NCI-H2196 (cell line): ENCODE results near the gene MIA2.
"Not testable (repeated sequence)": the region's sequence is repeated elsewhere in the genome, so short reads cannot be mapped to it uniquely, and the experiment has no call there.

Source experiments
- DNase-seq: peaks from one replicate; lab custom pipeline; 2025; ENCODE audit not compliant: unreplicated experiment; lab: John Stamatoyannopoulos, UW

MIA2 gene

DNA sequence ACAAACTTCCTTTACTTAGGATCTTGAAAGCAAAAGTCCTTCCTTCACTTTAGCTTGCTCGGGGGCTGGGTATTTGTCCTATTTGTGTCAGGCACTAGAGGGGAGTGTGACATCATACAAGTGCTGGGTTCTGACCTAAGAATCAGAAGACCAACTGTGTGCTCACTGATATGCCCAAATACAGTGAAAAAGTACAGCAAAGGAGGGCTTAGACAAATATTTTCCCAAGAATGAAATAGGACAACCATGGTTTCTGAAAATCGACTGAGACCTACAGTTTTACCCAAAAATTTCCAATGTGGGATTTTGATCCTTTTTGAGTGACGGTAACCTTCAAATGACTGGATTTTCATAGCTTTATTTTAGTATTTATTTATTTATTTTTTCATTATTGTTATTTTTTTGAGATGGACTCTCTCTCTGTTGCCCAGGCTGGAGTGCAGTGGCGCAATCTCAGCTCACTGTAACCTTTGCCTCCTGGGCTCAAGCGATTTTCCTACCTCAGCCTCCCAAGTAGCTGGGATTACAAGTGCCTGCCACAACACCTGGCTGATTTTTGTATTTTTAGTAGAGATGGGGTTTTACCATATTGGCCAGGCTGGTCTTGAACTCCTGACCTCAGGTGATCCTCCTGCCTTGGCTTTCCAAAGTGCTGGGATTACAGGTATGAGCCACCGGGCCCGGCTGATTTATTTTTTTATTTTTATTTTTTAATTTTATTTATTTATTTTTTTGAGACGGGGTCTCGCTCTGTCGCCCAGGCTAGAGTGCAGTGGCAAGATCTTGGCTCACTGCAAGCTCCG is 1.8 kb upstream of the MIA2 start:
- DNase-seq, result not testable (repeated sequence)

DNA sequence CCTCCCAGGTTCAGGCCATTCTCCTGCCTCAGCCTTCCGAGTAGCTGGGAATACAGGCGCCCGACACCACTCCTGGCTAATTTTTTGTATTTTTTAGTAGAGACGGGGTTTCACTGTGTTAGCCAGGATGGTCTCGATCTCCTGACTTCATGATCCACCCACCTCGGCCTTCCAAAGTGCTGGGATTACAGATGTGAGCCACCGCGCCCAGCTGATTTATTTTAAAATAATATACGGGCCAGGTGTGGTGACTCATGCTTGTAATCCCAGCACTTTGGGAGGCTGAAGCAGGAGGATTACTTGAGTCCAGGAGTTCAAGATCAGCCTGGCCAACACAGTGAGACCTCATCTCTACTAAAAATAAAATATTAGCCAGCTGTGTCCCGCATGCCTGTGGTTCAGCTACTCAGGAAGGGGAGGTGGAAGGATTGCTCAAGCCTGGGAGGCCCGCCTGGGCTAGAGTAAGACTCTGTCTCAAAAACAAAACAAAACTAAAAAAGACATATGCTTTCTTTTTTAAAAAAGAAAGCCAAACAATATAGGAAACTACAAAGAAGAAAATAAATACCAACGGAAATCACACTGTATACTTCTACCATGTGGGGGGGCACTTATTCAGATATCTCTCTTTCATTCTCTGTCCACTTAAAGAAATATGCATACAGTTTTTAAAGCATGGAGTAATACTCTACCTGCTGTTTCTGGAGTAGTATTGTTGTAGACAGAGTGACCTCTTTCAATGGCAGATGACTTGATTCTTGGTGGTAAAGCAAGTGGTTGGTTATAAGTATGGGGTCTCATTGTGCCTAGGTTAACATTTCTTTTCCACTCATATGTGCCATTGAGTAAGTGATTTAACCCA is 930 bp upstream of the MIA2 start:
- DNase-seq, result no peak

DNA sequence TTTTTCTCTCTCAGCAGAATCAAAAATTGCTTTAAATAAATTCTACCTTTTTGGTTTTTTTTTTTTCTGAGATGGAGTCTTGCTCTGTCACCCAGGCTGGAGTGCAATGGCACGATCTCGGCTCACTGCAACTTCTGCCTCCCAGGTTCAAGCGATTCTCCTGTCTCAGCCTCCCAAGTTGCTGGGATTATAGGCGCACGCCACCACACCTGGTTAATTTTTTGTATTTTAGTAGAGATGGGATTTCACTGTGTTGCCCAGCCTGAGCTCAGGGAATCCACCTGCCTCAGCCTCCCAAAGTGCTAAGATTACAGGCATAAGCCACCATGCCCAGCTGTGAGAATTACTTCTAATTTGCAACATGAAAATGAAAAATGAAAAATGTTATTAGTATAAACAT is 1.3 kb downstream of the MIA2 start:
- DNase-seq, result not testable (repeated sequence)

DNA sequence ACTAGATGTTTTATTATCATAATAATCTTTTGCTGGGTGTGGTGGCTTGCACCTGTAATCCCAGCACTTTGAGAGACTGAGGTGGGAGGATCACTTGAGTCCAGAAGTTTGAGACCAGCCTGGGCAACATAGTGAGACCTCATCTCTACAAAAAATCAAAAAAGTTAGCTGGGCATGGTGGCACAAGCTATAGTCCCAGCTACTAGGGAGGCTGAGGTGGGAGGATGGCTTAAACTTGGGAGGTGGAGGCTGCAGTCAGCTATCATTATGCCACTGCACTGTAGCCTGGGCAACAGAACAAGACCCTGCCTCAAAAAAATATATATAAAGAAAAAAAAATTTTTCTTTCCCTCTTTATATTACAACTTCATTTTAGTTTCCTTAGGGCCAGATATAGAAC is 1.8 kb downstream of the MIA2 start:
- DNase-seq, result not testable (repeated sequence)

DNA sequence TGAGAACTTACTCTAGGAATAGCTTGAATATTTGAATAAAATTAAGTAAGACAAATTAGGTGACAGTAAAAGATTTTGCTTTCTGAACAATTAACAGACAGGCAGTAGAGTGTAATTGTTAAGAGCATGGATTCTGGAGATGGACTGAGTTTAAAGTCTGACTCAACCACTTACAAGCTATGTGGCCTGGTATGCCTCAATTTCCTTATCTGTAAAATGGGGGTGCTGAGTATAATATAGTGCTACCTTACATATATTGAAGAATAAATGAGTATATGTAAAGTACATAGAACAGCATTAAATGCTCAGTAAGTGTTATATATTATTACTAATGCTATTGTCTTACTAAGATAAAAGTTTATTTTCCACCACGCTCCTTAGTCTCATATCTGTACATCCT is 7.1 kb downstream of the MIA2 start:
- no peak for DNase-seq

DNA sequence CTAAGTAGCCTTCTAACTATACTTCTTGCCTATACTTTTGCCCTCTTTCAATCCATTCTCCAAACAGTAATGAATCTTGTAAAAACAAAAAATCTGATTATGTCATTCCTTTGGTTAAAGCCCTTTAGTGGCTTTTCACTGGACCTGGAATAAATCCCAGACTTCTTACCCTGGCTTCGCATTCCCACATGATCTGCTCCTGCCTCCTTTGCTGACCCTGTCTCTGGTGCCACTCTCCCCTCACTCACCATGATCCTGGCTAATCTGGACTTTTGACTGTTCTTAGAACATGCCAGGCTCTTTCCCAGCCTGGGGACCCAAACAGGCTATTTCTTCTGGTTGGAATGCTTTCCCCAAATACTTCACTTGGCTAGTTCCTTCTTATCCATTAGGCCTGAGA is 7.9 kb downstream of the MIA2 start:
- DNase-seq, result no peak

DNA sequence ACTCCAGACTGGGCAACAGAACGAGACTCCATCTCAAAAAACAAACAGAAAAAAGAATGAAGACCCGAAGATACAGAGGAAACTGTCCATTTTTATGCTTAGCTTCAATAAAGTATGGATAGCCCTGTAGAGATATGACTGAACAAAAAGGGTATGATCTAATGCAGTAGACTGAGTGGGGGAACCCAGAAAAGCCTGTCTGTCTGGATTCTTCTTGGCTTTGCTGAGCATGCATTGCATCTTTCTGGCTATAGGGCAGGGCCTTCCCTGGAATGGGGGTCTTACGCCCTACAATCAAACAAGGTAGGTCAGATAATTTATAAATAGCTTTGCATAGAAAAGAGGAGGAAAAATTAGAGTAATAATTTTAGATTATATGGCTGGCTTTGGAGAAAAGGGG is 10.1 kb downstream of the MIA2 start:
- no peak for DNase-seq

DNA sequence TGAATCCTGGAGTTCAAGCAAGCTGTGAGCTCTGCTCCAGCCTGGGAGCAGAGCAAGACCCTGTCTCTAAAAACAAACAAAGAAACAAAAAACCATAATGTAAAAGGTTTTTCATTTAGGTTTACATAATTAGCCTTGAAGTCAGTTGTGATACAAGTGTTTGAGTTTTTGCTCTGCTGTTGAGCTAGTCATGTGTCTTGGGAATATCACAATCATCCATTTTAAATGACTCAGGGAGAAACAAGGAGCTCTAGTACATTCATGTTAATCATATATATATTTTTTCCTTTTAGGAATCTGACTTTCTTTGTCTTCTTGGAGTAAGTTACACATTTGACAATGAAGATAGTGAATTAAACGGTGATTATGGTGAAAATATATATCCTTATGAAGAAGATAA is 12.9 kb downstream of the MIA2 start:
- DNase-seq, result no peak

DNA sequence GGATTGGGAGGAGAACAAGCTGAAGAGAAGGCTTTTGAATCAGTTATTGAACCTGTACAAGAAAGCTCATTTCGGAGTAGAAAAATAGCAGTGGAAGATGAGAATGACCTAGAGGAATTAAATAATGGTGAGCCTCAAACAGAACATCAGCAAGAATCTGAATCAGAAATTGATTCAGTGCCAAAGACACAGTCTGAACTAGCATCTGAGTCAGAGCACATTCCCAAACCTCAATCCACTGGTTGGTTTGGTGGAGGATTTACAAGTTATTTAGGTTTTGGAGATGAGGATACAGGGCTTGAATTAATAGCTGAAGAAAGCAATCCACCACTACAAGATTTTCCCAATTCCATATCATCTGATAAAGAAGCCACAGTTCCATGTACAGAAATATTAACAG is 13.5 kb downstream of the MIA2 start:
- DNase-seq, result no peak

DNA sequence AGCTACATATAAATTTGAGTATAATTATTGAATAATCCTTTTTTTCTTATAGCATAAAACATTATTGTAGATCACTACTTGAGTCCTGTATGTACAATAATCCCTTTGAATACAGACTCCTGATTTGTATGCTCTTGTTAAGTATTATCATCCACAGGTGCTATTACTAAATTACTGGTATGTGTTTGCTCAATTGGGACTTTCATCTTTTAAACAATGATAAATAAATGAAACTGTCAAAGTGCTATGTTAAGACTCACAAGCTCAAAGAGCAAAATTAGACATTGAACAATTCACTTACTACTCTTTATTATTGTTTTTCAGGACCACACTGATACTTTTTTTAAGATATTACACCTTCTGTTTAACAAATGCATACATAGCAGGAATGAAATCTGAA is 17.8 kb downstream of the MIA2 start:
- DNase-seq, result no peak

DNA sequence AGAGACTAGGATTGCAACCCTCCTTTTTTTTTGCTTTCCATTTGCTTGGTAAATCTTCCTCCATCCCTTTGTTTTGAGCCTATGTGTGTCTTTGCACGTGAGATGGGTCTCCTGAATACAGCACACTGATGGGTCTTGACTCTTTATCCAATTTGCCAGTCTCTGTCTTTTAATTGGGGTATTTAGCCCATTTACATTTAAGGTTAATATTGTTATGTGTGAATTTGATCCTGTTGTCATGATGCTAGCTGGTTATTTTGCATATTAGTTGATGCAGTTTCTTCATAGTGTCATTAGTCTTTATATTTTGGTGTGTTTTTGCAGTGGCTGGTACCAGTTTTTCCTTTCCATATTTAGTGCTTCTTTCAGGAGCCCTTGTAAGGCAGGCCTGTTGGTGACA is 23.7 kb downstream of the MIA2 start:
- DNase-seq, result not testable (repeated sequence)

DNA sequence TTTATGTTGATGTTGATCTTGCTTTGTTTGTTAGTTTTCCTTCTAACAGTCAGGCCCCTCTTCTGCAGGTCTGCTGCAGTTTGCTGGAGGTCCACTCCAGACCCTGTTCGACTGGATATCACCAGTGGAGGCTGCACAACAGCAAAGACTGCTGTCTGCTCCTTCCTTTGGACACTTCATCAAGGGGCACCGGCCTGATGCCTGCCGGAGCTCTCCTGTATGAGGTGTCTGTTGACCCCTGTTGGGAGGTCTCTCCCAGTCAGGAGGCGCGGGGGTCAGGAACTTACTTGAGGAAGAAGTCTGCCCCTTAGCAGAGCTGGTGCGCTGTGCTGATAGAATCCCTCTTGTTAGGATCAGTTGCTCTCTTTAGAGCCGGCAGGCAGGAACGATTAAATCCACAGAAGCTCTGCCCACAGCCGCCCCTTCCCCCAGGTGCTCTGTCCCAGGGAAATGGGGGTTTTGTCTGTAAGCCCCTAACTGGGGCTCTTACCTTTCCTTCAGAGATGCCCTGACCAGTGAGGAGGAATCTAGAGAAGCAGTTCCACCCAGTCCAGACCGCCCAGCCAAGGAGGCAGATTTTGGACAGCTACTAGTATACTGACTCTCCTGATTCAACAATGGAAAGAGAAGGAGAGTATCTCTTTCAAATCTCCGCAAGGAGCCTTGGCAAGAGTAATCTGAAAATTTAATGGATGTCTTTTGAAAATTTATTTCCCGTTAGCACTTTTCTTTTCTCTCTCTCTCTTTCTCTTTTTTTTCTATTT is 25.2 kb downstream of the MIA2 start:
- no peak for DNase-seq

DNA sequence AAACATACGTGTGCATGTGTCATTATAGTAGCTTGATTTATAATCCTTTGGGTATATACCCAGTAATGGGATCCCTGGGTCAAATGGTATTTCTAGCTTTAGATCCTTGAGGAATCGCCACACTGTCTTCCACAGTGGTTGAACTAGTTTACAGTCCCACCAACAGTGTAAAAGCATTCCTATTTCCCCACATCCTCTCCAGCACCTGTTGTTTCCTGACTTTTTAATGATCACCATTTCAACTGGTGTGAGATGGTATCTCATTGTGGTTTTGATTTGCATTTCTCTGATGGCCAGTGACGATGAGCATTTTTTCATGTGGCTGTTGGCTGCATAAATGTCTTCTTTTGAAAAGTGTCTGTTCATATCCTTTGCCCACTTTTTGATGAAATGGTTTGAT is 26.4 kb downstream of the MIA2 start:
- DNase-seq, result not testable (repeated sequence)

DNA sequence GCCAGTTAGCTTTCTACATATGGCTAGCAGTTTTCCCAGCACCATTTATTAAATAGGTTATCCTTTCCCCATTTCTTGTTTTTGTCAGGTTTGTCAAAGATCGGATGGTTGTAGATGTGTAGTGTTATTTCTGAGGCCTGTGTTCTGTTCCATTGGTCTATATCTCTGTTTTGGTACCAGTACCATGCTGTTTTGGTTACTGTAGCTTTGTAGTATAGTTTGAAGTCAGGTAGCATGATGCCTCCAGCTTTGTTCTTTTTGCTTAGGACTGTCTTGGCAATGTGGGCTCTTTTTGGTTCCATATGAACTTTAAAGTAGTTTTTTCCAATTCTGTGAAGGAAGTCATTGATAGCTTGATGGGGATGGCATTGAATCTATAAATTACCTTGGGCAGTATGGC is 28.5 kb downstream of the MIA2 start:
- DNase-seq, result not testable (repeated sequence)

DNA sequence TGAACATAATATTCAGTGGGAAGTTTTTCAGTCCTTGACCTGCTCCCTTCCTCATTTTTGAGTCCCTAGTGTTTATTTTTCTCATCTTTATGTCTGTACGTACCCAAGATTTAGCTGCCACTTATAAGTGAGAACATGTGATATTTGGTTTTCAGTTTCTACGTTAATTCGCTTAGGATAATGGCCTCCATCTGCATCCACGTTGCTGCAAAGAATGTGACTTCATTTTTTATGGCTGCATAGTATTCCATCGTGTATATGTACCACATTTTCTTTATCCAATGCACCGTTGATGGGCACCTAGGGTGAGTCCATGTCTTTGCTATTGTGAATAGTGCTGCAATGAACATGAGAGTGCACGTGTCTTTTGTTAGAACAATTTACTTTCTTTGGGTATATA is 30.3 kb downstream of the MIA2 start:
- DNase-seq, result no peak

DNA sequence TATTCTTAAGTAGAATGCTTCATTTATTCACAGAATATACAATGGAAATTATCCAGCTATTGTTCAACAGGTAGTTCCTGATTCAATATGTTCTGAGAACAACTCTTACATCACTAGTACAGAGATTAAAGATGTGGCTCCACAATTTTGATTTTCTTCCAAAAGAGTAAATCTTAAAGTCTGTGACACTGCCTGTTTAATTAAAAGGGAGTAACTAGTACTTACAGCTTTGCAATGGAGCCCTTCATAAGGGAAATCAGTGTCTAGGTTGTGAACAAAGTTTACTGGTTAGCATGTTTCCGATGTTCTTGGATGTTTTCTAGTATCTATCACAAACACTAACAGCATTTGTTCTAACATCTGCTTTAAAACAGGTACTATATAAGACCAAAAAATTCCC is 30.8 kb downstream of the MIA2 start:
- DNase-seq, result no peak

DNA sequence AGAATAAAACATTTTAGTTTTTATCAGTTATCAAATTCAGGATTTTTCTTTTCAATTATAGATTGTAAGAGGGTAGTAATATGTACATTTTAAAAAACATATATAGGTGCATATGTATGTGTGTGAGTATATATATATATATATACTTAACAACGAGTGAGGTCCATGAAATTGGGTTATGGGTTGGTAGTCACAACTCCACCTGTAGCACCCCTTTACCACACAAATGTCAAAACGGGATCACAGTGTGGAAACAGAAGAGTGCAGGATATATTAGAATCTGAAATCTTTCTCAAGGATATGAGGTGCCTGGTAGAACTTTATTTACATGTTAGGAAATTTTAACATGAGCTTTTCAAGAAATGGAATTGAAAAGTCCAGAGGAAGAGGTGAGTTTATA is 31.3 kb downstream of the MIA2 start:
- DNase-seq, result peak; percentile 21

DNA sequence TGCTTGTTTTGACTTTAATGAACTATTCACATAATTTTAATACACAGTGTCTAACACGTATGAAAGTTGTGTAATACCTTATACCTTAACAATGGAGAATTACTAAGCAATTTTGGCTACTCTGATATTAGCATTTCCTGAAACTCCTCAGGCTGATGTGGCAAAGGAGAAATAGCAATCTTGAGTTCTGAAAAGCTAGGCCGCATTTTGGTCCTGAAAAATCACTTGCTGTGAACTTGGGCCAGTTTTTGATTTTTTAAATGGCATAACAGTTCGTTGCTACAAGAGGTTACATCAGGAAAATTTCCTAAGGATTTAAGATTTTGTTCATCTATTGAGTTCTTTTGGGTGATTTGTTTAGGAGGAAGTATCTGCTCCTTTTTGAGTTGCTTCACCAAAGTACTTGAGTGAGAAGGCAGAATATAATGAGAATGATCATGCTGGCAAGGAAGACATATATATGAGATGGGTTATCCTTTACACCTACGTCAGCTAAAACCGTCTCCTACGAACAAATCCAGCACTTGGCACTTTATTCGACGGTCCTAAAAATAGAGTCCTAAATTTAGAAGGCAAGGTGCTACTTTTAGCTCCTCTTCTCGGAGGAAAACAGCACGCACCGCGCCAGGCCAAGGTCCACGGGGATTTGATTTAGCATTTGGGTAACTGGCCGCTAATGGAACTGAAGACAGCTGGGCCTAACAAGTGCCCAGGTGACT is 32.2 kb downstream of the MIA2 start:
- DNase-seq, result peak; percentile 40

DNA sequence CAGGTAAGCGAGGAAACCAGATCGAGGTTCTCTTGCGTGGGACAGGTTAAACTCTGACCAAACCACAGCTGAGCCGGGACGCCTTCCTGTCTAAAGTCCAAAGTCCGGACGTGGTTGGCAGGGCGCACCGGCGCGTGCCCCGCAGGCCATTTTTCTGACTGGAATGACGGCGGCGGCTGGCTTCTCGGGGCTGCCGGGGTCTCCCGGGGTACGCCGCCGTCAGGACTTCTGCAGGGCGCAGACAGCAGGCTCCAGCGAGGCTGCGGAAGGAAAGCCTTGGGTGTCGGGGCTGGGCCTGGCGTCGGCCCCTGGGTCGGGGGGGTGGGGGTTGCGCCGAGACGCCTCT is 32.8 kb downstream of the MIA2 start:
- DNase-seq, result peak; percentile 45

DNA sequence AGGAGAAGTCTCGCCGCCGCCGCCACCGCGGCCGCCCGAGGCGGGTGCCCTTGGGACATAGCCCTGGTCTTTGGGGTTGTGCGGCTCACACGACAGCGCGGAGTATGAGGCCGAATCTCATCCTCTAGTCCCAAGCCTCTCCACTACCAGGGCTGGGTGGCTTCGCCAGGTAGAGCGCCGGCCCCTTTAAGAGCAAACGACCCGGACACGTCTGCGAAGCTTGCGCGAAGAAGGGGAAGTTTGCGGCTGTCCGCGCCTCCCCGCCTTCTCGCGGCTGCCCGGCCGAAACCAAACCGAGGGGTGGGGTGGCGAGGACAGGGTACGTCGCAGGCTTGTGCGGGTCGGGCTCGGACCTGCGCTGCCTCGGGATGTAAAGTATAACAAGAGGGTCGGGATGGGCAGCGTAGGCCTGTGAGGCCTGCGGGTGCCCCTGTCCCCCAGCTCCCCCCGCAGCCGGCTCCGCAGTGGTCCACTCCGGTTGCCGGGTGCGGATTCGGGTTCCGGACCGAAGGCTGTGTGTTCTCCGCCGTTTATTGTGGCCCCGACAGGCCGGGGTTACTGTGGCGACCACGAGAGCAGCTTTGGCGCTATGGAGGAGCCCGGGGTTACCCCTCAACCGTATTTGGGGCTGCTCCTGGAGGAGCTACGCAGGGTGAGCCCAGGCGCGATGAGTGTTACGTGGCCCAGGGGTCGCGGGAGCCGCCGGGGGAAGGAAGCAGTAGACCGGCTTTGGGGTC is 33.3 kb downstream of the MIA2 start:
- DNase-seq, result peak; percentile 77
